ENCODE measurements around the gene FEN1.

Gene FEN1

GRCh38 chr11:61830237-61831105 lies 37.8 kb downstream of the FEN1 start:
- no peak for TF ChIP-seq JUND (IDR thresholded peaks at IDR 0.05; ENCODE audit: low read depth)
- in situ Hi-C loops (cut with HindIII; ENCODE audit: low pct_unique_long_range_greater_than_20kb, low sequenced_read_pairs), result no loop called here
- no peak for DNase-seq (ENCODE audit: low read depth in 1 of 2, low spot score in 1 of 2)

- in situ Hi-C loops (cut with HindIII; ENCODE audit: low pct_unique_long_range_greater_than_20kb, low sequenced_read_pairs), result no loop called here
- no peak for DNase-seq (ENCODE audit: low read depth in 1 of 2, low spot score in 1 of 2)
- TF ChIP-seq JUND (IDR thresholded peaks at IDR 0.05; ENCODE audit: low read depth), result no peak
Observed at GRCh38 chr11:61832207-61832606, 39.5 kb downstream of the FEN1 start.

GRCh38 chr11:61832754-61833153 lies 40.0 kb downstream of the FEN1 start:
- no peak for TF ChIP-seq JUND (IDR thresholded peaks at IDR 0.05; ENCODE audit: low read depth)
- no peak for DNase-seq (ENCODE audit: low read depth in 1 of 2, low spot score in 1 of 2)
- in situ Hi-C loops (cut with HindIII; ENCODE audit: low pct_unique_long_range_greater_than_20kb, low sequenced_read_pairs), result no loop called here

- no peak for DNase-seq (ENCODE audit: low read depth in 1 of 2, low spot score in 1 of 2)
- no peak for TF ChIP-seq JUND (IDR thresholded peaks at IDR 0.05; ENCODE audit: low read depth)
- in situ Hi-C loops (cut with HindIII; ENCODE audit: low pct_unique_long_range_greater_than_20kb, low sequenced_read_pairs), result no loop called here
Observed at GRCh38 chr11:61833471-61833870, 40.8 kb downstream of the FEN1 start.

GRCh38 chr11:61833926-61834277 lies 41.2 kb downstream of the FEN1 start:
- in situ Hi-C loops (cut with HindIII; ENCODE audit: low pct_unique_long_range_greater_than_20kb, low sequenced_read_pairs), result no loop called here
- no peak for DNase-seq (ENCODE audit: low read depth in 1 of 2, low spot score in 1 of 2)

GRCh38 chr11:61834278-61835048 lies 41.8 kb downstream of the FEN1 start:
- TF ChIP-seq JUND (IDR thresholded peaks at IDR 0.05; ENCODE audit: low read depth), result no peak
- DNase-seq (ENCODE audit: low read depth in 1 of 2, low spot score in 1 of 2), result no peak
- in situ Hi-C loops (cut with HindIII; ENCODE audit: low pct_unique_long_range_greater_than_20kb, low sequenced_read_pairs), result no loop called here

More at GRCh38 chr11:61833926-61834277, 41.2 kb downstream of the FEN1 start:
- no peak for TF ChIP-seq JUND (IDR thresholded peaks at IDR 0.05; ENCODE audit: low read depth)

- TF ChIP-seq JUND (IDR thresholded peaks at IDR 0.05; ENCODE audit: low read depth), result no peak
- in situ Hi-C loops (cut with HindIII; ENCODE audit: low pct_unique_long_range_greater_than_20kb, low sequenced_read_pairs), result no loop called here
- no peak for DNase-seq (ENCODE audit: low read depth in 1 of 2, low spot score in 1 of 2)
Observed at GRCh38 chr11:61836193-61836592, 43.5 kb downstream of the FEN1 start.

GRCh38 chr11:61837411-61838005 lies 44.8 kb downstream of the FEN1 start:
- no peak for DNase-seq (ENCODE audit: low read depth in 1 of 2, low spot score in 1 of 2)
- TF ChIP-seq JUND (IDR thresholded peaks at IDR 0.05; ENCODE audit: low read depth), result no peak
- in situ Hi-C loops (cut with HindIII; ENCODE audit: low pct_unique_long_range_greater_than_20kb, low sequenced_read_pairs), result no loop called here

GRCh38 chr11:61838501-61838900 lies 45.8 kb downstream of the FEN1 start:
- TF ChIP-seq JUND (IDR thresholded peaks at IDR 0.05; ENCODE audit: low read depth), result no peak
- in situ Hi-C loops (cut with HindIII; ENCODE audit: low pct_unique_long_range_greater_than_20kb, low sequenced_read_pairs), result no loop called here
- DNase-seq (ENCODE audit: low read depth in 1 of 2, low spot score in 1 of 2), result no peak

GRCh38 chr11:61838921-61839320 lies 46.2 kb downstream of the FEN1 start:
- no peak for TF ChIP-seq JUND (IDR thresholded peaks at IDR 0.05; ENCODE audit: low read depth)
- in situ Hi-C loops (cut with HindIII; ENCODE audit: low pct_unique_long_range_greater_than_20kb, low sequenced_read_pairs), result no loop called here
- no peak for DNase-seq (ENCODE audit: low read depth in 1 of 2, low spot score in 1 of 2)

- TF ChIP-seq JUND (IDR thresholded peaks at IDR 0.05; ENCODE audit: low read depth), result no peak
- in situ Hi-C loops (cut with HindIII; ENCODE audit: low pct_unique_long_range_greater_than_20kb, low sequenced_read_pairs), result no loop called here
- DNase-seq (ENCODE audit: low read depth in 1 of 2, low spot score in 1 of 2), result no peak
Observed at GRCh38 chr11:61839742-61840141, 47.0 kb downstream of the FEN1 start.

- no peak for DNase-seq (ENCODE audit: low read depth in 1 of 2, low spot score in 1 of 2)
- in situ Hi-C loops (cut with HindIII; ENCODE audit: low pct_unique_long_range_greater_than_20kb, low sequenced_read_pairs), result no loop called here
- TF ChIP-seq JUND (IDR thresholded peaks at IDR 0.05; ENCODE audit: low read depth), result no peak
Observed at GRCh38 chr11:61840371-61840770, 47.7 kb downstream of the FEN1 start.

All from T47D (cell line).